Loucy (cell line): ENCODE measurements around the gene NTN1.

Experiments used
- H2AFZ ChIP-seq: fragments of 200-600 bp; sonication (generic); 2 replicates; pipeline ENCODE4 v1.6.0; 2016; ENCODE audit warnings: antibody characterized with exemption, mild to moderate bottlenecking, low read length, moderate library complexity
- H3F3A ChIP-seq: fragments of 200-600 bp; 2 replicates; pipeline ENCODE4 v1.6.0; 2016; ENCODE audit warnings: antibody characterized with exemption, low read depth, mild to moderate bottlenecking
- H3K27me3 ChIP-seq: fragments of 200-600 bp; sonication (generic); 2 replicates; pipeline ENCODE4 v1.6.1; 2014; ENCODE audit warnings: low read length, mild to moderate bottlenecking; ENCODE audit not compliant: insufficient read depth, poor library complexity, severe bottlenecking
- H3K36me3 ChIP-seq: fragments of 200-600 bp; sonication (generic); 2 replicates; pipeline ENCODE4 v1.6.1; 2016; ENCODE audit warnings: low read length; ENCODE audit not compliant: insufficient read depth
- H3K4me1 ChIP-seq: fragments of 200-600 bp; sonication (generic); 2 replicates; pipeline ENCODE4 v1.5.1; 2014; ENCODE audit warnings: low read length, mild to moderate bottlenecking; ENCODE audit not compliant: insufficient read depth, poor library complexity, severe bottlenecking
- H3K4me2 ChIP-seq: fragments of 200-600 bp; sonication (generic); 2 replicates; pipeline ENCODE4 v1.6.0; 2014; ENCODE audit warnings: antibody characterized with exemption, low read length, low read depth, mild to moderate bottlenecking; ENCODE audit not compliant: poor library complexity, severe bottlenecking
- H3K4me3 ChIP-seq: fragments of 200-600 bp; sonication (generic); 2 replicates; pipeline ENCODE4 v1.5.1; 2014; ENCODE audit warnings: low read length, mild to moderate bottlenecking, mixed read lengths; ENCODE audit not compliant: poor library complexity, severe bottlenecking
- H3K79me2 ChIP-seq: fragments of 200-600 bp; sonication (generic); 2 replicates; pipeline ENCODE4 v1.6.1; 2014; ENCODE audit warnings: low read length; ENCODE audit not compliant: insufficient read depth
- H3K9ac ChIP-seq: fragments of 200-600 bp; sonication (generic); 2 replicates; pipeline ENCODE4 v1.6.0; 2014; ENCODE audit warnings: mild to moderate bottlenecking, low read depth, low read length, moderate library complexity; ENCODE audit not compliant: poor library complexity, severe bottlenecking
- H3K9me2 ChIP-seq: fragments of 200-600 bp; sonication (generic); replicated peaks from 2 replicates; pipeline ENCODE4 v1.6.1; 2016; ENCODE audit warnings: low read depth, low read length, mixed read lengths
- H3K9me3 ChIP-seq: fragments of 200-600 bp; sonication (generic); 2 replicates; pipeline ENCODE4 v1.6.1; 2014; ENCODE audit warnings: mild to moderate bottlenecking, antibody characterized with exemption, low read length, low read depth; ENCODE audit not compliant: insufficient read depth
- H4K20me1 ChIP-seq: fragments of 200-600 bp; sonication (generic); 2 replicates; pipeline ENCODE4 v1.6.0; 2014; ENCODE audit warnings: antibody characterized with exemption, low read length, mild to moderate bottlenecking; ENCODE audit not compliant: insufficient read depth, poor library complexity, severe bottlenecking
- CTCF ChIP-seq: fragments of 200-600 bp; sonication (generic); conservative IDR thresholded peaks from 2 replicates; pipeline ENCODE4 v1.5.1; 2014; ENCODE audit warnings: mild to moderate bottlenecking, antibody characterized with exemption, low read length
- EZH2phosphoT487 ChIP-seq: fragments of 200-600 bp; IDR thresholded peaks from 2 replicates; pipeline ENCODE4 v1.6.1; 2018; ENCODE audit warnings: antibody characterized with exemption, mild to moderate bottlenecking, moderate library complexity, borderline replicate concordance

Gene NTN1

GRCh38 chr17:9158544-9159452, 137.5 kb downstream of the NTN1 start:
- H3K9me3 ChIP-seq, result 0 out of 2 replicates have a peak, but pooled peaks cover 3% of the 10 kb centered on the region

GRCh38 chr17:9162275-9162985, 141.1 kb downstream of the NTN1 start:
- Histone ChIP-seq H4K20me1 (no peaks in the 10 kb centered on the region), H3K4me1 (no peaks in the 10 kb centered on the region), H3K9ac (no peak overlapping the region), H3K9me2 (no peaks in the 10 kb centered on the region), H3K4me3 (no peak overlapping the region), H3K4me2 (no peak overlapping the region), H3K27me3 (no peaks in the 10 kb centered on the region), H3K36me3 (no peaks in the 10 kb centered on the region), H3K79me2 (no peaks in the 10 kb centered on the region), H3F3A (no peaks in the 10 kb centered on the region), H3K9me3 (0 out of 2 replicates have a peak, but pooled peaks cover 3% of the 10 kb centered on the region), H2AFZ (no peak overlapping the region)
- no peak for TF ChIP-seq EZH2phosphoT487
- TF ChIP-seq CTCF, result peak; percentile 37

More at GRCh38 chr17:9158544-9159452, 137.5 kb downstream of the NTN1 start:
- Histone ChIP-seq H3K9me2 (no peaks in the 10 kb centered on the region), H3K9ac (no peak overlapping the region), H3K4me1 (no peaks in the 10 kb centered on the region), H3K4me2 (no peak overlapping the region), H2AFZ (no peak overlapping the region), H4K20me1 (no peaks in the 10 kb centered on the region), H3K79me2 (no peaks in the 10 kb centered on the region), H3K27me3 (no peaks in the 10 kb centered on the region), H3F3A (no peaks in the 10 kb centered on the region), H3K36me3 (no peaks in the 10 kb centered on the region), H3K4me3 (no peak overlapping the region)
- TF ChIP-seq EZH2phosphoT487 (no peak), CTCF (no peak)

GRCh38 chr17:9166788-9167187, 145.5 kb downstream of the NTN1 start:
- no peak overlapping the region for H3K4me3 ChIP-seq
- H2AFZ ChIP-seq, result no peak overlapping the region
- no peaks in the 10 kb centered on the region for H3K36me3 ChIP-seq
- H3K27me3 ChIP-seq, result no peaks in the 10 kb centered on the region
- TF ChIP-seq CTCF (no peak), EZH2phosphoT487 (no peak)
- H3K79me2 ChIP-seq, result no peaks in the 10 kb centered on the region
- H3K4me2 ChIP-seq, result no peak overlapping the region
- no peaks in the 10 kb centered on the region for H3K4me1 ChIP-seq
- no peaks in the 10 kb centered on the region for H3F3A ChIP-seq
- no peaks in the 10 kb centered on the region for H3K9me2 ChIP-seq
- no peak overlapping the region for H3K9ac ChIP-seq
- no peaks in the 10 kb centered on the region for H4K20me1 ChIP-seq
- no peaks in the 10 kb centered on the region for H3K9me3 ChIP-seq
